PC-9 (cell line): ENCODE measurements around the gene PRCD.

Experiments used
- EZH2 ChIP-seq: fragments of 200-600 bp; sonication (generic); IDR thresholded peaks from 2 replicates; pipeline ENCODE4 v1.8.0; 2017; ENCODE audit warnings: antibody characterized with exemption, low read depth
- TF ChIP-seq, protein P1 (sequence below): fragments of 200-600 bp; sonication (generic); conservative IDR thresholded peaks from 2 replicates; pipeline ENCODE4 v1.6.1; 2017; ENCODE audit warnings: mixed run types, antibody characterized with exemption, mild to moderate bottlenecking, moderate library complexity

GRCh38 chr17:76506408-76507345, 33.2 kb upstream of the PRCD start:
- TF ChIP-seq, protein P1, sequence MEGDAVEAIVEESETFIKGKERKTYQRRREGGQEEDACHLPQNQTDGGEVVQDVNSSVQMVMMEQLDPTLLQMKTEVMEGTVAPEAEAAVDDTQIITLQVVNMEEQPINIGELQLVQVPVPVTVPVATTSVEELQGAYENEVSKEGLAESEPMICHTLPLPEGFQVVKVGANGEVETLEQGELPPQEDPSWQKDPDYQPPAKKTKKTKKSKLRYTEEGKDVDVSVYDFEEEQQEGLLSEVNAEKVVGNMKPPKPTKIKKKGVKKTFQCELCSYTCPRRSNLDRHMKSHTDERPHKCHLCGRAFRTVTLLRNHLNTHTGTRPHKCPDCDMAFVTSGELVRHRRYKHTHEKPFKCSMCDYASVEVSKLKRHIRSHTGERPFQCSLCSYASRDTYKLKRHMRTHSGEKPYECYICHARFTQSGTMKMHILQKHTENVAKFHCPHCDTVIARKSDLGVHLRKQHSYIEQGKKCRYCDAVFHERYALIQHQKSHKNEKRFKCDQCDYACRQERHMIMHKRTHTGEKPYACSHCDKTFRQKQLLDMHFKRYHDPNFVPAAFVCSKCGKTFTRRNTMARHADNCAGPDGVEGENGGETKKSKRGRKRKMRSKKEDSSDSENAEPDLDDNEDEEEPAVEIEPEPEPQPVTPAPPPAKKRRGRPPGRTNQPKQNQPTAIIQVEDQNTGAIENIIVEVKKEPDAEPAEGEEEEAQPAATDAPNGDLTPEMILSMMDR = peak; percentile 86
- no peak for TF ChIP-seq EZH2
